K562 (cell line): ENCODE data around the gene CTNS. TPM values are rescaled to one million over a fixed set of nuclear protein-coding genes. Genes with fewer than 3 reads are reported as not detected.

Experiments used
- ATAC-seq: fragments of 200-7000 bp; cut with Tn5 transposase; 3 replicates; pipeline ENCODE4 v1.9.1; 2020; ENCODE audit warnings: moderate library complexity
- BruUV-seq: library from RNA; stranded (reverse); fragments of 400-500 nt; replicated peaks from 2 replicates; lab custom pipeline; 2021; lab: Mats Ljungman, UMichigan
- CTCF ChIA-PET: fragments of 300-600 bp; formaldehyde crosslinking; extraction: SDS; loops from one replicate; lab custom pipeline; 2021; ENCODE audit warnings: low intra/inter-chr PET ratio; lab: Yijun Ruan, JAX
- POLR2A ChIA-PET: fragments of 300-600, 350-650 bp; sonication (Branson Sonifier 250); formaldehyde crosslinking; extraction: SDS; loops from one replicate; lab custom pipeline; 2021; ENCODE audit warnings: antibody characterized with exemption, inconsistent platforms; lab: Yijun Ruan, JAX
- DNase-seq, 4 experiments: peaks; one replicate each; pipeline versions ENCODE4 v3.0.0 to v3.0.0-alpha.2; 2011 to 2018; ENCODE audit warnings: low spot score in 3 of 4, mixed read lengths in 3 of 4; ENCODE audit errors: extremely low read depth in 1 of 4
- FAIRE-seq: peaks from 2 replicates; lab custom pipeline; 2011; peaks lifted over from hg19 to GRCh38; lab: Jason Lieb, UNC
- H2AFZ ChIP-seq: 2 replicates; pipeline ENCODE4 v1.6.0; 2011; ENCODE audit warnings: low read depth, low read length, control low read depth, inconsistent platforms
- H3K27ac ChIP-seq: fragments of 200-600 bp; 3 replicates; pipeline ENCODE4 v1.8.0; 2011; ENCODE audit warnings: low read depth, mild to moderate bottlenecking, control low read depth, inconsistent platforms, low read length, moderate library complexity, mixed read lengths; ENCODE audit errors: extremely low read depth
- H3K27me3 ChIP-seq, 2 experiments: fragments of 300-600 bp in 1 of 2; 2 replicates in 1 of 2; 3 replicates in 1 of 2; pipeline versions ENCODE4 v1.6.0 to v1.8.0; 2011; ENCODE audit warnings: inconsistent platforms in 2 of 2, low read length in 2 of 2, mild to moderate bottlenecking in 1 of 2, mixed read lengths in 1 of 2, moderate library complexity in 1 of 2; ENCODE audit not compliant: control insufficient read depth in 2 of 2, insufficient read depth in 2 of 2
- H3K36me3 ChIP-seq: fragments of 300-600 bp; 3 replicates; pipeline ENCODE4 v1.8.0; 2011; ENCODE audit warnings: mild to moderate bottlenecking, low read length, inconsistent platforms; ENCODE audit not compliant: control insufficient read depth, insufficient read depth
- H3K4me1 ChIP-seq, 2 experiments: fragments of 200-600 bp in 1 of 2; replicated peaks in 1 of 2; 2 replicates in 1 of 2; 3 replicates in 1 of 2; pipeline versions ENCODE4 v1.5.1 to v1.8.0; 2011; ENCODE audit warnings: inconsistent platforms in 2 of 2, low read length in 2 of 2, mild to moderate bottlenecking in 1 of 2, mixed read lengths in 1 of 2, moderate library complexity in 1 of 2; ENCODE audit not compliant: control insufficient read depth in 2 of 2, insufficient read depth in 2 of 2
- H3K4me2 ChIP-seq: 2 replicates; pipeline ENCODE4 v1.6.1; 2011; ENCODE audit warnings: low read length, control low read depth, inconsistent platforms, mixed read lengths; ENCODE audit not compliant: insufficient read depth
- H3K4me3 ChIP-seq: fragments of 200-600 bp; sonication (generic), shearing (Covaris generic); 2 replicates; pipeline ENCODE4 v1.5.1; 2016; ENCODE audit warnings: control low read depth, inconsistent platforms
- H3K79me2 ChIP-seq: fragments of 200-600 bp; 3 replicates; pipeline ENCODE4 v1.8.0; 2011; ENCODE audit warnings: low read length, inconsistent platforms; ENCODE audit not compliant: control insufficient read depth, insufficient read depth
- H3K9ac ChIP-seq, 2 experiments: 2 replicates each; pipeline versions ENCODE4 v1.6.0 to v1.6.1; 2011; ENCODE audit warnings: low read depth in 2 of 2, low read length in 2 of 2, control low read depth in 1 of 2, inconsistent platforms in 1 of 2, mild to moderate bottlenecking in 1 of 2, mixed read lengths in 1 of 2; ENCODE audit not compliant: insufficient read depth in 1 of 2
- H3K9me1 ChIP-seq: one replicate; pipeline ENCODE4 v1.6.0; 2011; ENCODE audit warnings: inconsistent platforms, mild to moderate bottlenecking, low read length, moderate library complexity; ENCODE audit not compliant: control insufficient read depth, insufficient read depth
- H3K9me3 ChIP-seq: replicated peaks from 2 replicates; pipeline ENCODE4 v1.5.1; 2011; ENCODE audit warnings: low read depth, low read length, inconsistent platforms; ENCODE audit not compliant: control insufficient read depth, insufficient read depth
- H4K20me1 ChIP-seq: replicated peaks from 2 replicates; pipeline ENCODE4 v1.6.1; 2011; ENCODE audit warnings: low read length, inconsistent platforms, mixed read lengths; ENCODE audit not compliant: control insufficient read depth, insufficient read depth
- ATF1 ChIP-seq, 2 experiments: fragments of 450-650 bp in 1 of 2; IDR thresholded peaks; 2 replicates each; pipeline ENCODE4 v1.6.1; 2016; ENCODE audit warnings: missing compliant biosample characterization in 1 of 2, missing genetic modification characterization in 1 of 2
- CAMTA2 ChIP-seq: fragments of 250-450 bp; sonication (Bioruptor Pico); conservative IDR thresholded peaks from 2 replicates; pipeline ENCODE4 v1.5.1; 2022
- CGGBP1 ChIP-seq: fragments of 250-450 bp; sonication (Bioruptor Pico); IDR thresholded peaks from 2 replicates; pipeline ENCODE4 v1.9.0; 2021; ENCODE audit warnings: mild to moderate bottlenecking
- ETV6 ChIP-seq, 3 experiments: fragments of 150-350 bp in 1 of 3; sonication (generic) in 1 of 3; formaldehyde crosslinking in 1 of 3; IDR thresholded peaks; 2 replicates each; pipeline versions ENCODE4 v1.6.1 to v1.8.0; 2014 to 2022; ENCODE audit warnings: borderline replicate concordance in 2 of 3, low read depth in 2 of 3, antibody characterized with exemption in 1 of 3, low read length in 1 of 3, mild to moderate bottlenecking in 1 of 3, missing genetic modification reagents in 1 of 3
- MEIS2 ChIP-seq: fragments of 450-650 bp; IDR thresholded peaks from 2 replicates; pipeline ENCODE4 v1.6.1; 2014; ENCODE audit warnings: mild to moderate bottlenecking; ENCODE audit not compliant: partially characterized antibody
- NFYB ChIP-seq: IDR thresholded peaks from 2 replicates; pipeline ENCODE4 v1.6.1; 2011; ENCODE audit warnings: mild to moderate bottlenecking, moderate library complexity; ENCODE audit not compliant: insufficient read length; ENCODE audit errors: extremely low read depth
- OTX1 ChIP-seq: fragments of 450-650 bp; formaldehyde crosslinking; IDR thresholded peaks from 2 replicates; pipeline ENCODE4 v1.4.0; 2022; ENCODE audit warnings: mild to moderate bottlenecking
- PHF21A ChIP-seq: fragments of 450-650 bp; IDR thresholded peaks from 2 replicates; pipeline ENCODE4 v1.6.1; 2017; ENCODE audit warnings: low read depth, borderline replicate concordance
- POLR2AphosphoS2 ChIP-seq: IDR thresholded peaks from 2 replicates; pipeline ENCODE4 v1.6.1; 2012; ENCODE audit warnings: low read length, improper control_type of control experiment
- XRCC5 ChIP-seq: fragments of 200-400 bp; formaldehyde crosslinking; IDR thresholded peaks from 2 replicates; pipeline ENCODE4 v1.6.1; 2017; ENCODE audit warnings: low read depth, mild to moderate bottlenecking, low read length
- ZNF184 ChIP-seq: sonication (generic); formaldehyde crosslinking; IDR thresholded peaks from 2 replicates; pipeline ENCODE4 v1.5.0; 2020; ENCODE audit warnings: missing genetic modification reagents
- ZNF274 ChIP-seq: IDR thresholded peaks from 2 replicates; pipeline ENCODE4 v1.6.1; 2011; ENCODE audit warnings: low read depth, mild to moderate bottlenecking, low read length, moderate library complexity, borderline replicate concordance
- WGBS: fragments of 100-300 bp; shearing (Covaris generic); methylation state at CpG from one replicate; pipeline ENCODE4 v1.1.6; 2016; ENCODE audit warnings: low coverage, mixed read lengths; ENCODE audit not compliant: insufficient coverage; ENCODE audit errors: missing lambda C conversion rate; 5-methylcytosine and 5-hydroxymethylcytosine counted together
- in situ Hi-C: fragments of 300-500 bp; cut with MboI; formaldehyde crosslinking; loops from 4 replicates; pipeline ENCODE4 v1.15.0; 2018; ENCODE audit warnings: inconsistent platforms, mixed read lengths
- intact Hi-C: fragments of 100-400 bp; cut with micrococcal nuclease; formaldehyde crosslinking; loops from 2 replicates; pipeline ENCODE4 v1.14.2; 2022
- polyA plus RNA-seq, 8 experiments: library from polyadenylated mRNA; depleted of rRNA in 4 of 8; stranded (reverse) in 5 of 8; unstranded in 3 of 8; fragments of >200 nt; fragmentation: Nextera tagmentation in 2 of 8; fragmentation: Illumina TruSeq in 1 of 8; extraction: Ambion mirVana in 2 of 8; extraction: Trizol in 1 of 8; gene quantifications; 2 replicates each; pipeline versions ENCODE4 v1.2.1 to v1.2.3, GENCODE V29; 2011 to 2014; ENCODE audit warnings: inconsistent platforms in 1 of 8, missing spikeins in 1 of 8
- total RNA-seq, 7 experiments: library from RNA; depleted of rRNA in 6 of 7; stranded (reverse); fragments of >200 nt in 6 of 7; fragmentation: Illumina TruSeq in 2 of 7; extraction: Trizol in 2 of 7; gene quantifications; 2 replicates each; pipeline versions ENCODE4 v1.2.1 to v1.2.3, GENCODE V29; 2011 to 2021; ENCODE audit warnings: low replicate concordance in 1 of 7
- TF ChIP-seq, protein P1 (sequence below): sonication (generic); formaldehyde crosslinking; IDR thresholded peaks from 2 replicates; pipeline ENCODE4 v1.8.0; 2023; ENCODE audit warnings: missing genetic modification reagents, mild to moderate bottlenecking, borderline replicate concordance

CTNS gene
- total and polyA plus RNA-seq, 9 of the 15 experiments (the other 6 are each of a cell fraction or from before 2014, with no cell fraction given), result 0.66 to 8.4 (median 4.9) TPM

DNA sequence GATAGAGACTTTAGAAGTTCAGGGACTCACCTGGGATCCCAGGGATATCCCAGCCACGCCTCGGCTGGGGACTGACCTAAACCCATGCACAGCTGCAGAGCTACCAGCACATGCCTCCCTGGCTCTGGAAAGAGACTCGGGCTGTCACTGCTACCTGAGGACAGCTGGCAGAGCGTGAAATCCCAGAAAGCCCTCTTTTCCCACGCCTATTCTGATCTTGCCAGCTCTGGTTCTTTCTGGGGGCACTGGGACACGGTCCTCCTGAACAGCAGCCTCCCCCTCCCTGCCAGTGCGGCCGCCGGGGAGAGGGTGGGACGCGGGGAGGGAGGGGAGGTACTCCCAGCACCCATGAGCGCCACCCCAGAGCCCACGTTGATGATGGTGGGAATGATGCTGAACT lies 48.6 kb downstream of the CTNS start:
- H3K27ac ChIP-seq, result no peak overlapping the region
- peaks cover 0 to 17% of the 10 kb centered on the region in 2 experiments; a peak in 2 of 5 replicates for H3K4me1 ChIP-seq
- FAIRE-seq (no peak), DNase-seq (peak in 1 of 4 experiments; percentile 23), ATAC-seq (no peak)
- in situ Hi-C loops (no loop called here), intact Hi-C loops (loop anchor here (10.0 kb wide), 1 partner anchor 640 kb away; no protein-coding TSS in a partner anchor)
- no TSS peak for BruUV-seq
- no peaks in the 10 kb centered on the region for H3K36me3 ChIP-seq
- H4K20me1 ChIP-seq, result no peaks in the 10 kb centered on the region
- no peaks in the 10 kb centered on the region for H3K9me1 ChIP-seq
- no peak overlapping the region for H3K4me2 ChIP-seq
- POLR2A ChIA-PET, result interaction anchor here (0.6 to 0.7 kb wide), 2 partner anchors 235 to 1269 kb away, joined by 3 to 4 read pairs; no protein-coding TSS in a partner anchor
- H3K27me3 ChIP-seq, result peaks cover 0 to 11% of the 10 kb centered on the region in 2 experiments; a peak in 1 of 5 replicates
- H3K9ac ChIP-seq, result no peak overlapping the region
- no peaks in the 10 kb centered on the region for H3K79me2 ChIP-seq
- H3K9me3 ChIP-seq, result no peaks in the 10 kb centered on the region
- WGBS, result 19% methylated on average over 8 of the region's 13 CpGs
- CTCF ChIA-PET, result interaction anchor here (0.6 kb wide), 1 partner anchor 142 kb away, joined by 3 read pairs; no protein-coding TSS in a partner anchor
- no peak overlapping the region for H2AFZ ChIP-seq
- no peak overlapping the region for H3K4me3 ChIP-seq
- TF ChIP-seq NFYB, result no peak
- no peak for TF ChIP-seq MEIS2
- TF ChIP-seq ATF1 (CRISPR knock-in tag; IDR thresholded peaks at IDR 0.05), result no peak
- TF ChIP-seq ATF1 (tag; IDR thresholded peaks at IDR 0.05), result no peak
- no peak for TF ChIP-seq CAMTA2 (CRISPR knock-in tag)
- TF ChIP-seq PHF21A, result no peak
- TF ChIP-seq, protein P1, sequence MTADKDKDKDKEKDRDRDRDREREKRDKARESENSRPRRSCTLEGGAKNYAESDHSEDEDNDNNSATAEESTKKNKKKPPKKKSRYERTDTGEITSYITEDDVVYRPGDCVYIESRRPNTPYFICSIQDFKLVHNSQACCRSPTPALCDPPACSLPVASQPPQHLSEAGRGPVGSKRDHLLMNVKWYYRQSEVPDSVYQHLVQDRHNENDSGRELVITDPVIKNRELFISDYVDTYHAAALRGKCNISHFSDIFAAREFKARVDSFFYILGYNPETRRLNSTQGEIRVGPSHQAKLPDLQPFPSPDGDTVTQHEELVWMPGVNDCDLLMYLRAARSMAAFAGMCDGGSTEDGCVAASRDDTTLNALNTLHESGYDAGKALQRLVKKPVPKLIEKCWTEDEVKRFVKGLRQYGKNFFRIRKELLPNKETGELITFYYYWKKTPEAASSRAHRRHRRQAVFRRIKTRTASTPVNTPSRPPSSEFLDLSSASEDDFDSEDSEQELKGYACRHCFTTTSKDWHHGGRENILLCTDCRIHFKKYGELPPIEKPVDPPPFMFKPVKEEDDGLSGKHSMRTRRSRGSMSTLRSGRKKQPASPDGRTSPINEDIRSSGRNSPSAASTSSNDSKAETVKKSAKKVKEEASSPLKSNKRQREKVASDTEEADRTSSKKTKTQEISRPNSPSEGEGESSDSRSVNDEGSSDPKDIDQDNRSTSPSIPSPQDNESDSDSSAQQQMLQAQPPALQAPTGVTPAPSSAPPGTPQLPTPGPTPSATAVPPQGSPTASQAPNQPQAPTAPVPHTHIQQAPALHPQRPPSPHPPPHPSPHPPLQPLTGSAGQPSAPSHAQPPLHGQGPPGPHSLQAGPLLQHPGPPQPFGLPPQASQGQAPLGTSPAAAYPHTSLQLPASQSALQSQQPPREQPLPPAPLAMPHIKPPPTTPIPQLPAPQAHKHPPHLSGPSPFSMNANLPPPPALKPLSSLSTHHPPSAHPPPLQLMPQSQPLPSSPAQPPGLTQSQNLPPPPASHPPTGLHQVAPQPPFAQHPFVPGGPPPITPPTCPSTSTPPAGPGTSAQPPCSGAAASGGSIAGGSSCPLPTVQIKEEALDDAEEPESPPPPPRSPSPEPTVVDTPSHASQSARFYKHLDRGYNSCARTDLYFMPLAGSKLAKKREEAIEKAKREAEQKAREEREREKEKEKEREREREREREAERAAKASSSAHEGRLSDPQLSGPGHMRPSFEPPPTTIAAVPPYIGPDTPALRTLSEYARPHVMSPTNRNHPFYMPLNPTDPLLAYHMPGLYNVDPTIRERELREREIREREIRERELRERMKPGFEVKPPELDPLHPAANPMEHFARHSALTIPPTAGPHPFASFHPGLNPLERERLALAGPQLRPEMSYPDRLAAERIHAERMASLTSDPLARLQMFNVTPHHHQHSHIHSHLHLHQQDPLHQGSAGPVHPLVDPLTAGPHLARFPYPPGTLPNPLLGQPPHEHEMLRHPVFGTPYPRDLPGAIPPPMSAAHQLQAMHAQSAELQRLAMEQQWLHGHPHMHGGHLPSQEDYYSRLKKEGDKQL (CRISPR knock-in tag), result no peak
- no peak for TF ChIP-seq ZNF274
- TF ChIP-seq OTX1, result no peak
- no peak for TF ChIP-seq ETV6 (IDR thresholded peaks at IDR 0.05; ENCODE audit: borderline replicate concordance in 1 of 2, low read depth in 2 of 2, low read length in 1 of 2)
- no peak for TF ChIP-seq ETV6 (CRISPR knock-in tag; IDR thresholded peaks at IDR 0.05; ENCODE audit: borderline replicate concordance)
- TF ChIP-seq XRCC5, result no peak
- no peak for TF ChIP-seq CGGBP1
- no peak for TF ChIP-seq POLR2AphosphoS2
- TF ChIP-seq ZNF184 (CRISPR knock-in tag), result no peak
